HepG2 (cell line): ENCODE measurements around the gene PURB. TPM values are rescaled to one million over a fixed set of nuclear protein-coding genes. Genes with fewer than 3 reads are reported as not detected.

Experiments used
- ATAC-seq: fragments of 200-7000 bp; cut with Tn5 transposase; 3 replicates; pipeline ENCODE4 v1.9.1; 2020; ENCODE audit warnings: mild to moderate bottlenecking, moderate library complexity
- BruUV-seq: library from RNA; stranded (reverse); fragments of 400-500 nt; replicated peaks from 2 replicates; lab custom pipeline; 2021; lab: Mats Ljungman, UMichigan
- CTCF ChIA-PET: fragments of 300-600 bp; formaldehyde crosslinking; extraction: SDS; loops from one replicate; lab custom pipeline; 2021; ENCODE audit warnings: low total read pairs, inconsistent platforms, low intra/inter-chr PET ratio; lab: Yijun Ruan, JAX
- POLR2A ChIA-PET: fragments of 350-600 bp; sonication (Branson Sonifier 250); formaldehyde crosslinking; loops from one replicate; lab custom pipeline; 2020; ENCODE audit warnings: antibody characterized with exemption, inconsistent platforms; lab: Yijun Ruan, JAX
- DNase-seq: peaks from one replicate; pipeline ENCODE4 v3.0.0-alpha.2; 2015; ENCODE audit warnings: low spot score
- FAIRE-seq: peaks from 3 replicates; lab custom pipeline; 2011; peaks lifted over from hg19 to GRCh38; lab: Jason Lieb, UNC
- H2AFZ ChIP-seq: one replicate; pipeline ENCODE4 v1.6.1; 2011; ENCODE audit warnings: low read length, inconsistent platforms
- H3K27ac ChIP-seq: fragments of 300-600 bp; 3 replicates; pipeline ENCODE4 v1.8.0; 2011; ENCODE audit warnings: mixed run types, mild to moderate bottlenecking, mixed read lengths, low read length, inconsistent platforms; ENCODE audit not compliant: insufficient read depth; ENCODE audit errors: extremely low read length
- H3K27me3 ChIP-seq, 2 experiments: fragments of 200-600 bp in 1 of 2; 2 replicates in 1 of 2; 3 replicates in 1 of 2; pipeline versions ENCODE4 v1.6.0 to v1.8.0; 2011; ENCODE audit warnings: low read length in 2 of 2, mild to moderate bottlenecking in 2 of 2, moderate library complexity in 2 of 2, inconsistent platforms in 1 of 2; ENCODE audit not compliant: insufficient read depth in 2 of 2, control insufficient read depth in 1 of 2
- H3K36me3 ChIP-seq, 2 experiments: fragments of 200-600 bp in 1 of 2; replicated peaks in 1 of 2; 2 replicates in 1 of 2; 3 replicates in 1 of 2; pipeline versions ENCODE4 v1.5.1 to v1.8.0; 2011; ENCODE audit warnings: low read length in 2 of 2, inconsistent platforms in 1 of 2; ENCODE audit not compliant: insufficient read depth in 2 of 2, control insufficient read depth in 1 of 2
- H3K4me1 ChIP-seq: 2 replicates; pipeline ENCODE4 v1.5.1; 2012; ENCODE audit warnings: low read length, inconsistent platforms; ENCODE audit not compliant: insufficient read depth
- H3K4me2 ChIP-seq: 2 replicates; pipeline ENCODE4 v1.6.0; 2011; ENCODE audit warnings: low read depth, low read length, inconsistent platforms
- H3K4me3 ChIP-seq, 3 experiments: fragments of 200-600 bp in 1 of 3; sonication (generic), shearing (Covaris generic) in 1 of 3; replicated peaks in 1 of 3; 2 replicates each; pipeline ENCODE4 v1.5.1; 2011 to 2016; ENCODE audit warnings: low read length in 3 of 3, inconsistent platforms in 2 of 3, low read depth in 2 of 3, mild to moderate bottlenecking in 2 of 3, control low read depth in 1 of 3, mixed read lengths in 1 of 3; ENCODE audit not compliant: insufficient read depth in 1 of 3
- H3K79me2 ChIP-seq: one replicate; pipeline ENCODE4 v1.6.1; 2011; ENCODE audit warnings: low read length, inconsistent platforms; ENCODE audit not compliant: insufficient read depth
- H3K9ac ChIP-seq: 2 replicates; pipeline ENCODE4 v1.6.0; 2011; ENCODE audit warnings: mild to moderate bottlenecking, low read depth, low read length, inconsistent platforms; ENCODE audit not compliant: insufficient read depth
- H3K9me3 ChIP-seq: 2 replicates; pipeline ENCODE4 v1.5.1; 2012; ENCODE audit warnings: mild to moderate bottlenecking, low read length
- H4K20me1 ChIP-seq: 2 replicates; pipeline ENCODE4 v1.6.0; 2011; ENCODE audit warnings: inconsistent platforms, mild to moderate bottlenecking, low read length, moderate library complexity; ENCODE audit not compliant: insufficient read depth
- ELF4 ChIP-seq: sonication (generic); formaldehyde crosslinking; IDR thresholded peaks from 2 replicates; pipeline ENCODE4 v1.5.0; 2020; ENCODE audit warnings: missing genetic modification reagents, mild to moderate bottlenecking, moderate library complexity, borderline replicate concordance
- ZNF431 ChIP-seq: sonication (generic); formaldehyde crosslinking; IDR thresholded peaks from 2 replicates; pipeline ENCODE4 v1.9.0; 2022; ENCODE audit warnings: missing genetic modification reagents, low read depth, mild to moderate bottlenecking, borderline replicate concordance
- WGBS: methylation state at CpG from one replicate; pipeline ENCODE4 v1.1.6; 2017; ENCODE audit warnings: low lambda C conversion rate; 5-methylcytosine and 5-hydroxymethylcytosine counted together
- in situ Hi-C: cut with HindIII; loops from 2 replicates; pipeline ENCODE4 v1.10.0; 2017; ENCODE audit warnings: low pct_unique_long_range_greater_than_20kb; ENCODE audit not compliant: extremely low pct_ligation_motif_present
- intact Hi-C: fragments of 100-400 bp; cut with micrococcal nuclease; formaldehyde crosslinking; loops from one replicate; pipeline ENCODE4 v1.10.0; 2022; ENCODE audit not compliant: unreplicated experiment
- polyA plus RNA-seq, 8 experiments: library from polyadenylated mRNA; depleted of rRNA in 3 of 8; stranded (reverse) in 7 of 8; unstranded in 1 of 8; fragments of >200 nt; fragmentation: Illumina TruSeq in 4 of 8; extraction: Trizol in 4 of 8; gene quantifications; 2 replicates each; pipeline versions ENCODE4 v1.2.1 to v1.2.3, GENCODE V29; 2011 to 2016; ENCODE audit warnings: low read depth in 4 of 8, missing spikeins in 1 of 8, mixed read lengths in 1 of 8; ENCODE audit not compliant: insufficient read depth in 1 of 8
- total RNA-seq, 5 experiments: library from RNA; depleted of rRNA; stranded (reverse); fragments of >200 nt; fragmentation: Illumina TruSeq; extraction: Trizol; gene quantifications; 2 replicates each; pipeline ENCODE4 v1.2.3, GENCODE V29; 2016; ENCODE audit warnings: low read depth in 1 of 5
- TF ChIP-seq, protein P1 (sequence below): sonication (generic); formaldehyde crosslinking; IDR thresholded peaks from 2 replicates; pipeline ENCODE4 v1.8.0; 2022; ENCODE audit warnings: mild to moderate bottlenecking, missing genetic modification reagents, borderline replicate concordance

Gene PURB
- total and polyA plus RNA-seq, 2 of the 13 experiments (the other 11 are each of a cell fraction or from before 2014, with no cell fraction given): 2.3 to 4.3 TPM

DNA sequence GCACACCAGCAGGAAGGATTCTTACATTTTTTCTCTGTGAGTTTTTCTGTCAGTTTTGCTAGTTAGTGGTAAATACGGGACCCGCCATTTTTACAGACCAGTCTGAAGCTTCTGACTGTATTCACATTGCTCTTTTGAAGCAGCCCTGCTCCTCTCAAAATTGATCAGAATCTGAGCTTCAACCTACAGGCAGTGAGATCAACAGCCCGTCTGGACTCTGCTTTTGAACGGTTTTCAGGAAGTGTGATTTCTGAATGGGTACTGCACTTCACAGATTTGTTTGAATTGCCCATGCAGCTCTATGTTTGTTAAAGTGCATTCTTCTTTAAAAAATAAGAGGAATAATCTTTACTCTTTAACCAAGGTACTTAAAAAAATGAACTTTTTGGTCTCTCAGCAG is 8.9 kb downstream of the PURB start:
- in situ Hi-C loops: no loop called here
- ATAC-seq (no peak), DNase-seq (no peak), FAIRE-seq (no peak)
- no TSS peak for BruUV-seq
- Histone ChIP-seq H3K4me1 (peaks cover 20% of the 10 kb centered on the region), H3K9ac (no peak overlapping the region), H3K27ac (no peak overlapping the region), H3K4me2 (no peak overlapping the region), H3K4me3 (no peak overlapping the region), H3K79me2 (peaks cover 11% of the 10 kb centered on the region), H3K27me3 (no peaks in the 10 kb centered on the region), H2AFZ (no peak overlapping the region), H3K9me3 (no peaks in the 10 kb centered on the region), H4K20me1 (no peaks in the 10 kb centered on the region)
- 90% methylated on average over 4 of the region's 4 CpGs for WGBS
- CTCF ChIA-PET: no interaction called here
- intact Hi-C loops: no loop called here
- TF ChIP-seq ELF4: no peak
- TF ChIP-seq ZNF431 (CRISPR knock-in tag): no peak
- TF ChIP-seq, all 625 proteins: peak for 0
- no peaks in the 10 kb centered on the region; a peak in 1 of 5 replicates for H3K36me3 ChIP-seq
- POLR2A ChIA-PET: interaction anchor here (0.9 kb wide), 1 partner anchor 10 kb away, joined by 4 read pairs; no protein-coding TSS in a partner anchor

DNA sequence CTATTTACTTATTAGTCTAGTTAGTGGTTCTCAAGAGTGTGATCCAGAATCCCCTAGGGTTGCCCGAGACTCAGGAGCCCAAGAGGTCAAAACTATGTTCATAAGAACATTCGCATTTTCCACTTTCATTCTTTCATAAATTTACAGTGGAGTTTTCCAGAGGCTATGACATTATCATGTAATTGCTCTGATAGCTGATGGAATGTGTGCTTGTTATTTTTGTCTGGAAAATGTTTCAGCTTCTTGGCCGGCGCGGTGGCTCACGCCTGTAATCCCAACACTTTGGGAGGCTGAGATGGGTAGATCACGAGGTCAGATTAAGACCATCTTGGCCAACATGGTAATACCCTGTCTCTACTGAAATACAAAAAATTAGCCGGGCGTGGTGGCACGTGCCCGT is 10.1 kb downstream of the PURB start:
- Histone ChIP-seq H3K9ac (no peak overlapping the region), H3K79me2 (peaks cover under 1% of the 10 kb centered on the region), H3K27ac (no peak overlapping the region), H3K36me3 (no peaks in the 10 kb centered on the region), H3K4me1 (peaks cover 8% of the 10 kb centered on the region), H2AFZ (no peak overlapping the region), H3K4me3 (no peak overlapping the region), H3K9me3 (no peaks in the 10 kb centered on the region), H3K27me3 (no peaks in the 10 kb centered on the region)
- intact Hi-C loops: no loop called here
- ChIA-PET POLR2A (no interaction called here), CTCF (no interaction called here)
- ATAC-seq (no peak), DNase-seq (no peak)
- in situ Hi-C loops: no loop called here
- BruUV-seq: no TSS peak
- WGBS: 96% methylated on average over 11 of the region's 11 CpGs
- TF ChIP-seq, protein P1, sequence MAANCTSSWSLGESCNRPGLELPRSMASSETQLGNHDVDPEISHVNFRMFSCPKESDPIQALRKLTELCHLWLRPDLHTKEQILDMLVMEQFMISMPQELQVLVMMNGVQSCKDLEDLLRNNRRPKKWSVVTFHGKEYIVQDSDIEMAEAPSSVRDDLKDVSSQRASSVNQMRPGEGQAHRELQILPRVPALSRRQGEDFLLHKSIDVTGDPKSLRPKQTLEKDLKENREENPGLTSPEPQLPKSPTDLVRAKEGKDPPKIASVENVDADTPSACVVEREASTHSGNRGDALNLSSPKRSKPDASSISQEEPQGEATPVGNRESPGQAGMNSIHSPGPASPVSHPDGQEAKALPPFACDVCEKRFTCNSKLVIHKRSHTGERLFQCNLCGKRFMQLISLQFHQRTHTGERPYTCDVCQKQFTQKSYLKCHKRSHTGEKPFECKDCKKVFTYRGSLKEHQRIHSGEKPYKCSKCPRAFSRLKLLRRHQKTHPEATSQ (CRISPR knock-in tag): no peak
- TF ChIP-seq, all 625 proteins: peak for 0
- Histone ChIP-seq H4K20me1 (no peaks in the 10 kb centered on the region), H3K4me2 (no peak overlapping the region)
- no peak for FAIRE-seq
